Stimulated activated effector memory CD8-positive, alpha-beta T cell treated with anti-CD3 and anti-CD28 coated beads, Interleukin-12 subunit alpha, Interleukin-12 subunit beta, amount 100 ng/mL, for 72 hours (primary cell): Measurements from ENCODE around the gene SPSB3.

ENCODE experiments used
- ATAC-seq: fragments of 150-1000 bp; cut with Tn5 transposase; 2 replicates; pipeline ENCODE4 v1.10.0; 2021
- DNase-seq, 2 donors: peaks; one replicate each; pipeline ENCODE4 v3.0.0; 2021 to 2022; ENCODE audit warnings: low spot score in 2 of 2
- H3K27ac Mint-ChIP-seq: one replicate; pipeline ENCODE4 v1.8.0; 2022; ENCODE audit warnings: mild to moderate bottlenecking, mixed read lengths
- H3K36me3 Mint-ChIP-seq: one replicate; pipeline ENCODE4 v1.8.0; 2022; ENCODE audit warnings: mild to moderate bottlenecking, mixed read lengths
- H3K4me1 Mint-ChIP-seq: one replicate; pipeline ENCODE4 v1.8.0; 2022; ENCODE audit warnings: mixed read lengths
- H3K4me3 Mint-ChIP-seq: one replicate; pipeline ENCODE4 v1.8.0; 2022; ENCODE audit warnings: mild to moderate bottlenecking, mixed read lengths
- H3K9me3 Mint-ChIP-seq: one replicate; pipeline ENCODE4 v1.8.0; 2022; ENCODE audit warnings: mixed read lengths

The SPSB3 gene

DNA sequence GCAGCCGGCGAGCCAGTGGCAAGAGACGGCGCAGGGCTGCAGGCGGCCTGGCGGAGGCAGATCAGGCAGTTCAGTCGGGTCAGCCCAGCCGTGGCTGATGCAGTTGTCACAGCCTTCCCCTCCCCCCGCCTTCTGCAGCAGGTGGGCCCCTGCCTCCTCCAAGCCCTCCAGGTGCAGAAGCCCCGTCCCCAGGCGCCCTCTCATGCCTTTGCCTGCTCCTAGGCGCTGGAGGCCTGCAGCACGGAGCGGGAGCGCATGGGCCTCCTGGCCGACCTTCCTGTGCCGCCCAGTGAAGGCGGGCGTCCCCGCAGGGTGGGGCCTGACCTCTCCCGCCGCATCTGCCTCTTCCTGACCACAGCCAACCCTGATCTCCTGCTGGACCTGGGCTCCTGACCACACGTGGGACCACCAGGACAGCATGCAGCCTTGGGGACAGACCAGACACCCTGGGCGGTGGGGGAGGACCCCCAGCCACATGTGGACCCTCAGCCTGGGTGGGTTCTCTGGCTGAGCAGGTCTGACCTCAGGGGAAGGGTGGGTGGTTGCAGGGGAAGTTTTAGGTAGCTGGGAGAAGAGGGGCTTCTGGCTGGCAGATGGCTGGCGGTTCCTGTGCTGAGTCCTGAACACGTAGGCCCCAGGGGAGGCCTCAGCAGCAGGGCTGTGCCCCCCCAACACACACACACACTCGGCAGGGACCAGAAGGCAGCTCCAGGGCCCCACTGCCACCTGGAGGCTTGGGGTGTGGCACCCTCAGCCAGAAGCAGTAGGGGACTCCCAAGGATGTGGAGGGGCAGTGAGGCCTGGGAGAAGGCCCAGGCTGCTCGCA lies 6.3 kb downstream of the SPSB3 start:
- peaks cover 16% of the 10 kb centered on the region for H3K4me1 Mint-ChIP-seq

DNA sequence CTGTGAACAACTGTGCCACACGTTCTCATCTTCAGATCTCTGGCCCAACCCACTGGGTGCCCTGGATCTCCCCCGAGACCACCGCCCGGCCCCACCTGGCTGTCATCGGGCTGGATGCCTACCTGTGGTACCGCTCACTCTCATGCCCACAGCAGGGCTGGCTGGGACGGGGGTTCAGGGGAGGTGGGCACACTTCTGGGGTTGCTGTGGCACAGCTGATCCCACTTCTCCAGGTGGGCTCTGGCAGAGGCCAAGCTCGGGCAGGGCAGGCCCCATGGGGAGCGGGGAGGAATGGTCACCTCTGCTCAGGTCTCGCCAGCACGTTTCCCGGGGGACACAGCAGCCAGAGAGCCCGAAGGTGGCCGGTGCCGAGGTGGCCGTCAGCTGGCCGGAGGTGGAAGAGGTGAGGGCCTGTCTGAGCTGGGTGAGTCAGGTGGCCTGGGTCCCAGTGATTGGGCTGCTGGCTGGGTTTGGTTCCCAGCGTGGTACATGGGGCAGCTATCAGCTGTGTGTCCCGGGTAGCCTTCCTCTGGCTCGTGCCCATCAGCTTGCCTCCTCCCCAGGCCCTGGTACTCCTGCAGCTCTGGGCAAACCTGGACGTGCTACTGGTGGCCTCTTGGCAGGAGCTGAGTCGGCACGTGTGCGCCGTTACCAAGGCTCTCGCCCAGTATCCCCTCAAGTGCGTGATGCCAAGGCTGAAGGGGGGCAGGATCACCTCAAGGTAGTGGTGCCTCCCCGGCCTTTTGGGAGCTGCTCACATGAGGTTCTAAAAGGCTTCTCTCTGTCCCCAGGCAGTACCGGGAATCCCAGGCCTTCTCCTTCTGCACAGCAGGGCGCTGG lies 7.1 kb downstream of the SPSB3 start:
- Mint-ChIP-seq H3K27ac (peak overlapping the region; percentile 43), H3K36me3 (peaks cover 40% of the 10 kb centered on the region), H3K4me3 (peak overlapping the region; percentile 96)

More for the DNA sequence above, 6.3 kb downstream of the SPSB3 start:
- H3K36me3 Mint-ChIP-seq: peaks cover 41% of the 10 kb centered on the region
- no peak for DNase-seq
- ATAC-seq: no peak
- peak overlapping the region; percentile 96 for H3K4me3 Mint-ChIP-seq
- no peaks in the 10 kb centered on the region for H3K9me3 Mint-ChIP-seq
- H3K27ac Mint-ChIP-seq: no peak overlapping the region

DNA sequence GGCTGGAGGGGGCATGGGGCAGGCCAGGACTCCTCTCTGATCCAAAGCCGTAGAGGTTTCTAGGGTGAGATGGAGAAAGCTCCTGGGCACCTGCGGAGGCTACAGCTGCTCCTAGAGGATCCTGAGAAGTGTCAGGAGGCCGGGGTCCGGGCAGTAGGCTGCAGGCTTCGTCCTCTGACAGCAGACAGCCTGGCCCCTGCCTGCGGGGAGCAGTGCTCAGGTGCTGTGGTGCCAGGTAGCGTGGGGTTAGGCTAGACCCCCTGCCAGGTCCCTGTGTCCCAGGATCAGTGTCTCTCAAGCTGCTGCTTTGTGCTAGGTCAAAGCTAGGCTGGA lies 8.0 kb downstream of the SPSB3 start:
- ATAC-seq (no peak), DNase-seq (no peak)
- Mint-ChIP-seq H3K27ac (no peak overlapping the region), H3K4me1 (peaks cover 21% of the 10 kb centered on the region), H3K4me3 (peak overlapping the region; percentile 96), H3K9me3 (no peaks in the 10 kb centered on the region), H3K36me3 (peaks cover 46% of the 10 kb centered on the region)

More for the DNA sequence above, 7.1 kb downstream of the SPSB3 start:
- no peak for DNase-seq
- ATAC-seq: no peak
- Mint-ChIP-seq H3K4me1 (peaks cover 18% of the 10 kb centered on the region), H3K9me3 (no peaks in the 10 kb centered on the region)

DNA sequence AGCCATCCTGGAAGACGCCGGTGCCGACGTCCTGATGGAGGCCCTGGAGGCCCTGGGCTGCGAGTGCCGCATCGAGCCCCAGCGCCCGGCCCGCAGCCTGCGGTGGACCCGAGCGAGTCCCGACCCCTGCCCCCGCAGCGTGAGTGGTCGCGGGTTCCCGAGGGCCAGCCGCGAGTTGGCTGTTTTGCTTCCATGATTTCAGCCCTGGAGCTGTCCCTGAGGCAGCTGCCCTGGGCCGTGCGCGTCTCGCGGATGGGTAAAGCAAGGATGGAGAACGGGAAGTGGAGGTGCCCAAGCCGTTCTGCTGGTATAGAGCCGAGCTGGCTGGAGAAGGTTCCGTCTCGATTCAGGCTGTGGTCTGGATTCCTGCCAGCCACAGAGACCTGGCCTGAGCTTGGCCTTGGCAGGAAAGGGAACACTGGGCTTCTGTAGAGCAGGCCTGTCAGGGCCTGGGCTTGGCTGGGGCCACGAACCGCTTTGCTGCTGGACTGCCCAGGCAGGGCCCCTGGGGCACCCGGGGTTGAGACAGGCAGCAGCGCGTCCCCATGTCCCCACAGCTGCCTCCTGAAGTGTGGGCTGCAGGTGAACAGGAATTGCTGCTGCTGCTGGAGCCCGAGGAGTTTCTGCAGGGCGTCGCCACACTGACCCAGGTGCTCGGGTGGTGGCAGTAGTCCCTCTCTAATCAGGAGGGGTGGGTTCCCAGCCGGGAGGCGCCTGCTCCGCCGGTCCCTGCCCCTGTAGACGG lies 8.5 kb downstream of the SPSB3 start:
- ATAC-seq (peak; percentile 4), DNase-seq (no peak)
- peak overlapping the region; percentile 96 for H3K4me3 Mint-ChIP-seq
- peaks cover 16% of the 10 kb centered on the region for H3K4me1 Mint-ChIP-seq
- no peaks in the 10 kb centered on the region for H3K9me3 Mint-ChIP-seq
- peak overlapping the region; percentile 93 for H3K27ac Mint-ChIP-seq
- H3K36me3 Mint-ChIP-seq: peaks cover 47% of the 10 kb centered on the region

- peaks cover 52% of the 10 kb centered on the region for H3K36me3 Mint-ChIP-seq
- no peaks in the 10 kb centered on the region for H3K9me3 Mint-ChIP-seq
- peak; percentile 75 for ATAC-seq
- DNase-seq: peak; percentile 79 to 89
- H3K4me3 Mint-ChIP-seq: peak within 1 kb of the TSS; percentile 96
- peaks cover 15% of the 10 kb centered on the region for H3K4me1 Mint-ChIP-seq
- peak within 1 kb of the TSS; percentile 93 for H3K27ac Mint-ChIP-seq
Measured at GRCh38 chr16:1772908-1773702, 9.3 kb downstream of the SPSB3 start, which contains the start of gene MRPS34. MRPS34 (minus strand) TSS chr16:1773134; CDS start chr16:1773119, 15 bp downstream.

DNA sequence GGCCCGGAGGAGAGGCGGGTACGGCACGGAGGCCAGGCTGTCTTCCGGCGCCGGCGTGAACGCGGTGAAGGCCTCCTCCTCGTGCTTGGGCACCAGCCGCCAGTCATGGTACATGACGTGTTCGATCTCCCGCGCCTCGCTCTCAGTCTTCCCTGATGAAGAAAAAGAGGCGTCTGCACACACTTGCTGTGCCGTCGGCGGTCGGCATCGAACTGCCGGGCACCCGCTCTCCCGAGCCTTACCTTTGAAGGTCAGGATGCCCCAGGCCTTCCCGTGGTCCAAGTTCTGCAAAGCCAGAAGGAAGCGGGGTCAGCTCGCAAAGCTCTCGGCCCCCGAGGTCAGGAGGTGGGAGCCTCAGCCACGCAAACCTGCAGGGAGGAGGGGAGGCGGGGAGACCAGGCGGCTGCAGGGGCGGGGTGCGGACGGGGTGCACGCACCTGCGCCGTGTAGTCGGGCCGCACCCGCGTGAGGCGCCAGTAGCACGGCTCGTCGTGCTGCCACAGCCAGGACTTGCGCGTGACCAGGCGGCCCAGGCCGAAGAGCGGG lies 9.9 kb downstream of the SPSB3 start, which contains the start of gene EME2:
Gene EME2, plus strand, starts transcription at position 449 of the 546 bp plus-strand sequence. CDS start 418 bp downstream, outside the sequence.
- ATAC-seq (peak; percentile 39), DNase-seq (peak in 1 of 2 donors; percentile 73)
- Mint-ChIP-seq H3K36me3 (peaks cover 59% of the 10 kb centered on the region), H3K4me3 (peak within 1 kb of the TSS; percentile 96), H3K27ac (peak within 1 kb of the TSS; percentile 93), H3K4me1 (peaks cover 15% of the 10 kb centered on the region), H3K9me3 (no peaks in the 10 kb centered on the region)

DNA sequence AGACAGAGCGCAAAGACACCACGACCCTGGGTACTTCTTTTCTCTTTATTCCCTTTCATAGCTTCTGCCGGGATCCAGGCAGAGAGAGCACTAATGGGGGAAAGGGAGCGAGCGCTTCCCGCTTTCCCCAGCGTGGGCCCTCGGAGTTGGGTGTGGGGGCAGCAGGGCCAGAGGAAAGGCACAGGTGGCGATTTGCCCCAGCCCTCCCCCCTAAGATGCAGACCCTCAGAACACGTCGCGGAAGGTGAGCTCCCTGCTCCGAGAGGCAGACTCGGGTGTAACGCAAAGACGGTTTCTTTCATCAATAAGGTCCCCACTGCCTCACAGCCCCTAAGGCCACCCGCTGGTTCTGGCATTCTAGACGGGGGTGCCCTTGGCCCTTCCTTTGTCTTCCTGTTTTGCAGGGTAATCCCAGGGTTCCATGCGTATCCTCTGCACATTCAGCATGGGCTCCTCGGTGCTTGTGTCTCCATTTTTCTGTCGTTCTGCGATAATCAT lies 10.5 kb downstream of the SPSB3 start:
- peak overlapping the region; percentile 93 for H3K27ac Mint-ChIP-seq
- ATAC-seq: no peak

GRCh38 chr16:1771188-1771863 lies 11.0 kb downstream of the SPSB3 start, which contains the start of gene NME3:
NME3 (minus strand) TSS chr16:1771543; CDS start chr16:1771534, 9 bp downstream.
- Mint-ChIP-seq H3K4me3 (peak within 1 kb of the TSS; percentile 96), H3K4me1 (peaks cover 15% of the 10 kb centered on the region), H3K27ac (peak within 1 kb of the TSS; percentile 93), H3K9me3 (no peaks in the 10 kb centered on the region), H3K36me3 (peaks cover 54% of the 10 kb centered on the region)
- ATAC-seq (peak; percentile 62), DNase-seq (peak; percentile 69 to 91)

More for the DNA sequence above, 10.5 kb downstream of the SPSB3 start:
- DNase-seq: peak in 1 of 2 donors; percentile 73
- Mint-ChIP-seq H3K9me3 (no peaks in the 10 kb centered on the region), H3K4me3 (peak overlapping the region; percentile 96), H3K36me3 (peaks cover 59% of the 10 kb centered on the region), H3K4me1 (peaks cover 15% of the 10 kb centered on the region)

DNA sequence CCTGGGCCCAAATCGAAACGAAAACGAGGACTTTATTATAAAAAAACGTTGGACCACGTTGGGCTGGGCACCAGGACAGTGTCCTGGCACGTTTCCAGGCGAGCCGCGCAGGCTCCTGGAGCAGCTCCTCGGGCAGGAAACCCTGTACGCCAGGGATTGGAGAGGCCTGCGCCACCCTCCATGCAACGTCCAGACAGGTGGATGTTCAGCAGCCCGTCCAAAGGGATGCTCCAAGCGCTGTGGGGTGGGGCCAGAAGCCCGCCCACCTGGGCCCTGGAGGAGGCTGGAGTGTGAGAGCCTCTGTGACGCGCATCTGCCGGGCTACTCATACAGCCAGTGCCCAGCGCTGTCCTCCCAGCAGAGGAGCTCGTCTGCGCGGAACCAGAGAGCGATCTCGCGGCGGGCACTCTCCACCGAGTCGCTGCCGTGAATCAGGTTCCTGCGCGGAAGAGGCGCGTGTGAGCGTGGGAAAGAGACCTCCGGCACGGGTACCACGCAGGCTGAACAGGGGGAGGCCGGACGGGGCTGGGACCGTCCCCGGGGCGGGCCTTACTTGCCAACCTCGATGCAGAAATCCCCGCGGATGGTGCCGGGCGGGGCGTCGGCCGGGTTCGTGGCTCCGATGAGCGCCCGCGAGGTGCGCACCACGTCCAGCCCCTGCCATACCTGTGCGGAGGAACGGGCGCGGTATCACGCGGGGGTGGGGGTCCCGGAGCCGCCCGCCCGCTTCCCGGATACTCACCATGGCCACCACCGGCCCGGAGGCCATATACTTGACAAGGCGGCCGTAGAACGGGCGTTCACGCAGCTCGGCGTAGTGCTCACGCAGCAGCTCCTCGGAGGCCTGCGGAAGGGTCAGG lies 11.8 kb downstream of the SPSB3 start:
- H3K4me3 Mint-ChIP-seq: peak overlapping the region; percentile 96
- no peak for DNase-seq
- H3K36me3 Mint-ChIP-seq: peaks cover 52% of the 10 kb centered on the region
- H3K9me3 Mint-ChIP-seq: no peaks in the 10 kb centered on the region
- H3K4me1 Mint-ChIP-seq: peaks cover 15% of the 10 kb centered on the region
- peak overlapping the region; percentile 76 for H3K27ac Mint-ChIP-seq
- peak; percentile 22 for ATAC-seq

DNA sequence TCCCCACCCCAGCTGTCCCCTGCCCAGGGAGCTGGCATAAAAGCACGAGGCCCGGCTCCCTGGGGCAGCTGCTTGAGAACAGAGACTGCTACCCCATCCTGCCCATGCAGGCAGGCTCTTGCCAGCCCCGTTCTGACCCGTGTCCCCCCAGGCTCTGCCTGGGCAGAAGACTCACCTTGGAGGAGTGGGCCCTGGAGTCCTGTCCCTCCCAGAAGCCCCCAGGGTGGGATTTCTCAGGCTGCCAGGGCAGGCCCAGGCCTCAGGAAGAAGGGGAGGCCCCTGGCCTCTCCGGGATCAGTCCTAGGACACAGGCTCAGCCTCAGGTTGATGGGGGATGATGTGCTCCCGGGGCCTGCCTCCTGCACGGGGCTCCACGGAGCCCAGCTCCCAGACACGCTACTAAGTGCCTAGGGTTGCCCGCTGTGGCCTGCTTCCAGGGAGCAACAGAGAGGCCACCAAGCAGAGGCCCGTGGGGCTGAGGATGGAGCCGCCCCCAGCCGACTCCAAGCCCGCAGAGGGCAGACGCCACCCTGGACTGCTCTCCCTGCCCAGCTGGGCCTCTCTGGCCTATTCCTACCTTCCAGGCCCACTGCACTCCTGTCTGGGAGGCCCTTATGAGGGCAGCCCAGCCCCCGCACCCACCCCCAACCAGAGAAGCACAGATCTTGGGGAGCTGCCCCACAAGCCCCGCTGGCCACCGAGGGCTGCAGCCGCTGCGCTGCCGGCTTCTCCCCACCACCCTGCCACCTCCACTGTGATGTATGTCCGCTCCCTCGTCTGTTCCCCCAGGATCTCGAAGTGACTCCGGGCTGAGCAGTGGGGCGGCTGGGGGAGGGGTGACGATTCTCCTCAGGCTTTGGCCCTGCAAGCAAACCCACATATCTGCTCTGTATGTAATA lies 12.7 kb downstream of the SPSB3 start:
- H3K36me3 Mint-ChIP-seq: peaks cover 52% of the 10 kb centered on the region
- peak overlapping the region; percentile 76 for H3K27ac Mint-ChIP-seq
- no peak for ATAC-seq
- peak overlapping the region; percentile 96 for H3K4me3 Mint-ChIP-seq
- H3K4me1 Mint-ChIP-seq: peaks cover 15% of the 10 kb centered on the region
- DNase-seq: no peak
- H3K9me3 Mint-ChIP-seq: no peaks in the 10 kb centered on the region

GRCh38 chr16:1768767-1769401 lies 13.5 kb downstream of the SPSB3 start:
- DNase-seq (no peak), ATAC-seq (no peak)
- Mint-ChIP-seq H3K9me3 (no peaks in the 10 kb centered on the region), H3K36me3 (peaks cover 52% of the 10 kb centered on the region), H3K4me1 (peaks cover 15% of the 10 kb centered on the region), H3K4me3 (no peak overlapping the region), H3K27ac (peak overlapping the region; percentile 76)
